ENCODE results near the gene IGFLR1.
A peak's percentile ranks its signal among the peaks of the same experiment; 100 is the strongest.
"Not testable (repeated sequence)": the region's sequence is repeated elsewhere in the genome, so short reads cannot be mapped to it uniquely, and the experiment has no call there.

The IGFLR1 gene

GRCh38 chr19:35704218-35704617, 38.0 kb downstream of the IGFLR1 start, which contains the start of gene ZBTB32:
ZBTB32 (plus strand) TSS chr19:35704558; CDS start chr19:35714627, 10,069 bp downstream.
- peak; percentile 61 for DNase-seq

- no peak for DNase-seq
Observed at GRCh38 chr19:35703343-35703742, 38.9 kb downstream of the IGFLR1 start.

DNA sequence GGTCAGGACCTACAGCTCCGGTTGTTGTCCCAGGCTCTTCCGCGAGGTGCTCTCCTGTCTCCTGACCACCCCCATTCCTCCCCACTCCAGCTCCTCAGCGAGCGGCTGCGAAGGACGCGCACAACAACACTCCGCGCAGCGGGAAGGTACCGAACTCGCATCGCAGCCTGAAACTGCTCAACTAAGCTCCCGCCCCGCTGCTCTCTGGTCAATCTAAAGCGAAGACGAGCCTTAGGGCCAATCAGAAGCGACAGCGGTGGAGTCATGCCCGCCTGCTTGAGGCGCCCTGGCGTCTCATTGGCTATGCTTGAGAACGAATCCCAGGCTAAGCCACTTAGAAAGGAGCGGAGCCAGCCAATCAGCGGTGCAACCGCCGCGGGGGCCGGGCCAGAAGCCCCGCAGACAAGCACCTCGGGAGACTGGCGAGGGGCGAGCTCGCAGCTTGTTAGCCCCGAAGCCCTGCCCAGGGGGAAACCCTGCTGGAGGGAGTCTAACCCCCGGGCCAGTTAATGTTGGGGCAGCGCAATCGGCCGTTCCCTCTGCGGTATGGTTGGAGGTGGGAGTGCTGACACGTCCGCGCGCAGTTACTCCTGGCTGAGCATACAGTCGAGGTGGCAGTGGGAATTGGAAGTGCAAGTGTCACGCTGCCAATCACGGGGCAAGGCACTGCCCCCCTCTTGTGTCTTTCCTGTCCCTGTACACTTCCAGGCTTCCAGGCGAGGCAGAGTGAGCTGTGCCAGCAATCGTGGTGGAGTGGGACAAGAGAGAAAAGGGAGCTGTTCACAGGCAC, 39.8 kb downstream of the IGFLR1 start:
- peak; percentile 97 for DNase-seq

- DNase-seq, result no peak
Observed at GRCh38 chr19:35696835-35697234, 45.4 kb downstream of the IGFLR1 start.

DNA sequence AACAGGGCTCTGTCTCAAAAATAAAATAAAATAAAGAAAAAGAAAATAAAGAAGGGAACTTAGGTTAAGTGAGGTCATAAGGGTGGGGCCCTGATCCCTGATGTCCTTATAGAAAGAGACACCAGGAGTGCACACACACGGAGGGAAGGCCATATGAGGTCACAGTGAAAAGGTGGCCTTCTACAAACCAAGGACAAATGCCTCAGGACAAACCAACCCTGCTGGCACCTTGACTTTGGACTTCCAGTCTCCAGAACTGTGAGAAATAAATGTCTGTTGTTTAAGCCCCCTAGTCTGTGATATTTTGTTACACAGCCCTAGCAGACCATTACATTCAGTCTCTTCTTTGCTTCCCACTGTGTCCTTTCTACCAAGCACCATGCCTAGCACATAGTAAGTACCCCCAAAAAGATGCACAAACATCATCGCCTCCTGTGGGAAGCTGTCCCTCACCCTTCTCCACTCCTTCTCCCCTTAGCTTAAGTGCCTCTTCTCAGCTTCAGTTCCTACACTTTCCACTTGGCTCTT, 46.3 kb downstream of the IGFLR1 start:
- no peak for DNase-seq

GRCh38 chr19:35693835-35694599, 48.2 kb downstream of the IGFLR1 start:
- peak; percentile 90 for DNase-seq

DNA sequence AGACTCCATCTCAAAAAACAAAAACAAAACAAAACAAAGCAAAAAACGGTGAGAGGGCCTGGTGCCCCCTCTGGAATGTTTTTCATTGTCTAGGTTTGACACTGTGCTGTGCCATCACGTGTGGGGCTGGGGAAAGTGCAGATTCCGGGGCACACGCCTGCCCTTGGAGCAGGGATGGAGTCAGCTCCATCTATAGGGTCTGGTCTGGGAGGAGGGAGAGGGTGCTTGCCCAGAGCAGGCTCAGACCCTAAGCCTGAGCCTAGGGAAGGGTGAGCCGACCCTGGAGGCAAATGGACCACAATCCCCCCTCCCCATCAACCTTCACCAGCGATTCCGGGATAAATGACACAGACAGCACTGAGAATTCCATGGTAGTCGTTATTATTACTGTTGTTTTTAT, 48.8 kb downstream of the IGFLR1 start:
- DNase-seq, result no peak

- DNase-seq, result no peak
Observed at GRCh38 chr19:35692010-35692409, 50.2 kb downstream of the IGFLR1 start.

- not testable (repeated sequence) for DNase-seq
Observed at GRCh38 chr19:35691106-35691505, 51.1 kb downstream of the IGFLR1 start.

- no peak for DNase-seq
Observed at GRCh38 chr19:35689836-35690235, 52.4 kb downstream of the IGFLR1 start.

Measured in femur (tissue), 1 donor.